Measurements from ENCODE around the gene TLR1.

DNA sequence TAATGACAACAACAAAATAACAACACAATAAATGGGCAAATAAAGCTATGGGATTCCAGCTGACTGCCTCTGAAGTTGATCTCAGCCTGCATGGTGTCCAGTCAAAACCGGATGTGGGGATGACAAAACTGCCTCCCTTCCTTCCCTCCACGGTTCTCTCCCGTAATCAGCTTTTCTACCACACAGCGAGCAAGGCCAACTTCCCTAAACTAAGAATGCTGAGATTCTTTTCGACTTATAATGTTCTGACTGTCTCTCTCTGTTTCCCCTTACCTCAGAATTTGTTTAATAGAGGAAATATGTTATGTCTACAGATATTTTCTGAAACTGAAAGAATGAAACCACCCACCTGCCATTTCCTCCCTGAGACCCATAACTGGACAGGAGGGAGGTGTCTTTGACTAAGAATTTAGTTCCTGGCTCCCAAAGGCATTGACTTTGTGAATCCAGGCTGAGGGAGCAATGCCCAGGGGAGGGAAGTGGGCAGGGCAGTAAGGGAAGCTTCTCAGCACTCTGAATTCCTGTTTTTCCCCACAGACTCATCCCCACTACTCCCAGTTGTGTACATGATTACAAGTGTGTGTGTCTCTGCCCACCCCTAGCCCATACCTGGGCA, 1.0 kb upstream of the TLR1 start:
- TF ChIP-seq, protein P1, sequence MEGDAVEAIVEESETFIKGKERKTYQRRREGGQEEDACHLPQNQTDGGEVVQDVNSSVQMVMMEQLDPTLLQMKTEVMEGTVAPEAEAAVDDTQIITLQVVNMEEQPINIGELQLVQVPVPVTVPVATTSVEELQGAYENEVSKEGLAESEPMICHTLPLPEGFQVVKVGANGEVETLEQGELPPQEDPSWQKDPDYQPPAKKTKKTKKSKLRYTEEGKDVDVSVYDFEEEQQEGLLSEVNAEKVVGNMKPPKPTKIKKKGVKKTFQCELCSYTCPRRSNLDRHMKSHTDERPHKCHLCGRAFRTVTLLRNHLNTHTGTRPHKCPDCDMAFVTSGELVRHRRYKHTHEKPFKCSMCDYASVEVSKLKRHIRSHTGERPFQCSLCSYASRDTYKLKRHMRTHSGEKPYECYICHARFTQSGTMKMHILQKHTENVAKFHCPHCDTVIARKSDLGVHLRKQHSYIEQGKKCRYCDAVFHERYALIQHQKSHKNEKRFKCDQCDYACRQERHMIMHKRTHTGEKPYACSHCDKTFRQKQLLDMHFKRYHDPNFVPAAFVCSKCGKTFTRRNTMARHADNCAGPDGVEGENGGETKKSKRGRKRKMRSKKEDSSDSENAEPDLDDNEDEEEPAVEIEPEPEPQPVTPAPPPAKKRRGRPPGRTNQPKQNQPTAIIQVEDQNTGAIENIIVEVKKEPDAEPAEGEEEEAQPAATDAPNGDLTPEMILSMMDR (IDR thresholded peaks at IDR 0.05; ENCODE audit: low read length), result no peak
- TF ChIP-seq EZH2 (optimal IDR thresholded peaks at IDR 0.05; ENCODE audit: low read depth, low read length) (no peak), EZH2phosphoT487 (IDR thresholded peaks at IDR 0.05; ENCODE audit: low read length) (no peak)
